ENCODE measurements around the gene TTK. TPM values are rescaled to one million over a fixed set of nuclear protein-coding genes. Genes with fewer than 3 reads are reported as not detected.
"Not testable (repeated sequence)": the region's sequence is repeated elsewhere in the genome, so short reads cannot be mapped to it uniquely, and the experiment has no call there.

TTK gene
- total RNA-seq, 4 donors from 2014 or later, result 1.4 to 4.5 (median 2.5) TPM

GRCh38 chr6:80021131-80021530 is 16.7 kb downstream of the TTK start:
- 93 to 100% methylated on average over 3 of the region's 3 CpGs for WGBS, 2 donors
- H3K4me3 ChIP-seq (ENCODE audit: low read depth, poor library complexity, severe bottlenecking), result no peak overlapping the region
- no peak for DNase-seq (ENCODE audit: low spot score in 2 of 2)
- TF ChIP-seq, protein P1, sequence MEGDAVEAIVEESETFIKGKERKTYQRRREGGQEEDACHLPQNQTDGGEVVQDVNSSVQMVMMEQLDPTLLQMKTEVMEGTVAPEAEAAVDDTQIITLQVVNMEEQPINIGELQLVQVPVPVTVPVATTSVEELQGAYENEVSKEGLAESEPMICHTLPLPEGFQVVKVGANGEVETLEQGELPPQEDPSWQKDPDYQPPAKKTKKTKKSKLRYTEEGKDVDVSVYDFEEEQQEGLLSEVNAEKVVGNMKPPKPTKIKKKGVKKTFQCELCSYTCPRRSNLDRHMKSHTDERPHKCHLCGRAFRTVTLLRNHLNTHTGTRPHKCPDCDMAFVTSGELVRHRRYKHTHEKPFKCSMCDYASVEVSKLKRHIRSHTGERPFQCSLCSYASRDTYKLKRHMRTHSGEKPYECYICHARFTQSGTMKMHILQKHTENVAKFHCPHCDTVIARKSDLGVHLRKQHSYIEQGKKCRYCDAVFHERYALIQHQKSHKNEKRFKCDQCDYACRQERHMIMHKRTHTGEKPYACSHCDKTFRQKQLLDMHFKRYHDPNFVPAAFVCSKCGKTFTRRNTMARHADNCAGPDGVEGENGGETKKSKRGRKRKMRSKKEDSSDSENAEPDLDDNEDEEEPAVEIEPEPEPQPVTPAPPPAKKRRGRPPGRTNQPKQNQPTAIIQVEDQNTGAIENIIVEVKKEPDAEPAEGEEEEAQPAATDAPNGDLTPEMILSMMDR (IDR thresholded peaks at IDR 0.05), result no peak
- TF ChIP-seq POLR2A (IDR thresholded peaks at IDR 0.05), result no peak
- intact Hi-C loops (cut with DNase I; ENCODE audit: low total_unique reads), result no loop called here

DNA sequence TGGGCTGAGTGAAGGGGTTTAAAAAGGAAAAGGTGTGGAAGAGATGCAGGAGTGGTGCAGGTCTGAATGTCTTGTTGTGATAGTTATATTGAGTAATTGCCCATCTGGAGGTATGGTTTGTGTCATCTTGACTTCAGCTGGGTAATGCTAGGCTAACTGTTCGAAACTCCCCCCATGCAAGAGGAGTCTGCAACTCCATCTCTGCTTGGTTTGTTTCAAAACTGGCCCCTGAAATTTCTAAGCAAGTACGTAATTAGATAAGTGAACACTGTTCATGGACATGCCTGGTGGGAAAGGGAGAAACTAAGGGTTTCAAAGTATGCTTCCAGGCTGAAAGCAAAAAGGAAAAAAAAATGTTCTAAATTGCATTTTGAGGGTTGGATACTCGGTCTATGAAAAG is 17.1 kb downstream of the TTK start:
- H3K4me3 ChIP-seq (ENCODE audit: low read depth, poor library complexity, severe bottlenecking), result no peak overlapping the region
- TF ChIP-seq POLR2A (IDR thresholded peaks at IDR 0.05), result no peak
- TF ChIP-seq, protein P1 (IDR thresholded peaks at IDR 0.05), result no peak
- DNase-seq (ENCODE audit: low spot score in 2 of 2), result no peak
- intact Hi-C loops (cut with DNase I; ENCODE audit: low total_unique reads), result no loop called here
- 96 to 97% methylated on average over 3 of the region's 3 CpGs for WGBS, 2 donors

- intact Hi-C loops (cut with DNase I; ENCODE audit: low total_unique reads), result no loop called here
- no peak for DNase-seq (ENCODE audit: low spot score in 2 of 2)
- WGBS, 2 donors, result 71 to 79% methylated on average over 4 of the region's 4 CpGs
- H3K4me3 ChIP-seq (ENCODE audit: low read depth, poor library complexity, severe bottlenecking), result no peak overlapping the region
- TF ChIP-seq, protein P1 (IDR thresholded peaks at IDR 0.05), result no peak
- no peak for TF ChIP-seq POLR2A (IDR thresholded peaks at IDR 0.05)
Measured at GRCh38 chr6:80022803-80023202, 18.4 kb downstream of the TTK start.

DNA sequence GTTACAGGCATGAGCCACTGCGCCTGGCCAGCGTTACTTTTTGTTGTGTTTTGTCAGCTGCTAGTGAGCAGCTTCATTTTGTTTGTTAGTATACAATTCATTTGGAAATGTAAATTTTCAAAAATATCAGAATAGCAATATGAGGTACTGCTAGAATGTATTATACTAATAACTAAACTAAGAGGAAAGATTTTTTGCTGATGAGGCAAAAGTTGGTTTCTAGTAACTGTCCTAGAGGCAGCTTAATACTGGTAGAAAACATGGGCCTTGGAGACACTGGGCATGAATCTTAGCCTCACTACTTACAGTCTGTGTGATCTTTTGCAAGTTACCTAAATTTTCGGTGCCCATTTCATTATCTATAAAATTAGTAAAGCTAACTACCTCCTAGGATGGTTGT is 24.1 kb downstream of the TTK start:
- 67 to 82% methylated on average over 3 of the region's 3 CpGs for WGBS, 2 donors
- TF ChIP-seq, protein P1 (IDR thresholded peaks at IDR 0.05), result no peak
- no peak for TF ChIP-seq POLR2A (IDR thresholded peaks at IDR 0.05)
- H3K4me3 ChIP-seq (ENCODE audit: low read depth, poor library complexity, severe bottlenecking), result no peak overlapping the region
- intact Hi-C loops (cut with DNase I; ENCODE audit: low total_unique reads), result no loop called here
- DNase-seq (ENCODE audit: low spot score in 2 of 2), result no peak

GRCh38 chr6:80029470-80029869 is 25.0 kb downstream of the TTK start:
- no peak overlapping the region for H3K4me3 ChIP-seq (ENCODE audit: low read depth, poor library complexity, severe bottlenecking)
- WGBS, 2 donors, result 72 to 83% methylated on average over 3 of the region's 3 CpGs
- TF ChIP-seq, protein P1 (IDR thresholded peaks at IDR 0.05), result no peak
- TF ChIP-seq POLR2A (IDR thresholded peaks at IDR 0.05), result no peak
- no peak for DNase-seq (ENCODE audit: low spot score in 2 of 2)
- intact Hi-C loops (cut with DNase I; ENCODE audit: low total_unique reads), result no loop called here

DNA sequence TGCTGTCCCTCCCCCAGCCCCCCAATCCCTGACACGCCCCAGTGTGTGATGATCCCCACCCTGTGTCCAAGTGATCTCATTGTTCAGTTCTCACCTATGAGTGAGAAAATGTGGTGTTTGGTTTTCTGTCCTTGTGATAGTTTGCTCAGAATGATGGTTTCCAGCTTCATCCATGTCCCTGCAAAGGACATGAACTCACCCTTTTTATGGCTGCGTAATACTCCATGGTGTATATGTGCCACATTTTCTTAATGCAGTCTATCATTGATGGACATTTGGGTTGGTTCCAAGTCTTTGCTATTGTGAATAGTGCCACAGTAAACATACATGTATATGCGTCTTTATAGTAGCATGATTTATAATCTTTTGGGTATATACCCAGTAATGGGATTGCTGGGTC is 43.8 kb downstream of the TTK start:
- intact Hi-C loops (cut with DNase I; ENCODE audit: low total_unique reads), result not testable (repeated sequence)

More for the DNA sequence above, 43.8 kb downstream of the TTK start:
- DNase-seq (ENCODE audit: low spot score in 2 of 2); H3K4me3 ChIP-seq (ENCODE audit: low read depth, poor library complexity, severe bottlenecking): not testable (repeated sequence)
- 97 to 99% methylated on average over 3 of the region's 3 CpGs for WGBS, 2 donors
